Measurements from ENCODE around the gene GDF15. TPM values are rescaled to one million over a fixed set of nuclear protein-coding genes. Genes with fewer than 3 reads are reported as not detected.

GDF15 gene
- total and polyA plus RNA-seq, 4 donors = 0.42 to 11.6 (median 7.2) TPM

GRCh38 chr19:18379803-18380747 lies 5.9 kb upstream of the GDF15 start:
- Histone ChIP-seq H3K9me3 (ENCODE audit: control insufficient read depth in 4 of 4, low read length in 3 of 4) (no peaks in the 10 kb centered on the region), H3K4me3 (ENCODE audit: low read depth in 1 of 3, low read length in 3 of 3) (no peak overlapping the region), H3K27ac (ENCODE audit: low read depth in 1 of 2, low read length in 2 of 2) (peak overlapping the region; percentile 77 to 78), H3K4me1 (ENCODE audit: control insufficient read depth in 4 of 4, insufficient read depth in 4 of 4, low read length in 3 of 4) (peaks cover 9 to 37% (median 25%) of the 10 kb centered on the region in 4 donors), H3K27me3 (ENCODE audit: control insufficient read depth in 4 of 4, insufficient read depth in 4 of 4, low read length in 3 of 4) (no peaks in the 10 kb centered on the region), H3K36me3 (ENCODE audit: control insufficient read depth in 4 of 4, insufficient read depth in 3 of 4, low read depth in 1 of 4, low read length in 3 of 4) (no peaks in the 10 kb centered on the region), H3K9ac (ENCODE audit: low read depth in 1 of 2, low read length in 2 of 2) (peak overlapping the region in 1 of 2 donors; percentile 53)
- TF ChIP-seq RXRA (IDR thresholded peaks at IDR 0.05) = peak; percentile 99
- TF ChIP-seq ATF3 (IDR thresholded peaks at IDR 0.05) = peak; percentile 78
- peak; percentile 78 for TF ChIP-seq REST (IDR thresholded peaks at IDR 0.05)
- TF ChIP-seq ZBTB33 (IDR thresholded peaks at IDR 0.05) = peak; percentile 94
- peak; percentile 88 for TF ChIP-seq NR2F2 (IDR thresholded peaks at IDR 0.05)
- peak; percentile 41 for TF ChIP-seq HNF4G (IDR thresholded peaks at IDR 0.05)
- peak in 1 of 2 donors; percentile 80 for TF ChIP-seq EGR1 (IDR thresholded peaks at IDR 0.05; ENCODE audit: low read depth in 2 of 2)
- peak; percentile 19 to 48 for TF ChIP-seq RAD21 (IDR thresholded peaks at IDR 0.05)
- TF ChIP-seq SP1 (IDR thresholded peaks at IDR 0.05) = peak; percentile 97
- peak; percentile 81 for TF ChIP-seq YY1 (IDR thresholded peaks at IDR 0.05)
- peak; percentile 86 to 97 for TF ChIP-seq HNF4A (conservative IDR thresholded peaks at IDR 0.05)
- peak; percentile 94 for TF ChIP-seq FOXA1 (IDR thresholded peaks at IDR 0.05)
- peak in 1 of 2 donors; percentile 78 for TF ChIP-seq GABPA (IDR thresholded peaks at IDR 0.05 in 1 of 2, conservative IDR thresholded peaks at IDR 0.05 in 1 of 2)
- TF ChIP-seq FOXA2 (IDR thresholded peaks at IDR 0.05) = peak; percentile 93
- peak; percentile 98 for TF ChIP-seq JUND (IDR thresholded peaks at IDR 0.05)
- TF ChIP-seq CTCF (IDR thresholded peaks at IDR 0.05; ENCODE audit: low read depth, low read length, missing input control) = no peak
- TF ChIP-seq TAF1 (conservative IDR thresholded peaks at IDR 0.05) = no peak
- peak; percentile 98 for TF ChIP-seq MAX (IDR thresholded peaks at IDR 0.05)
- WGBS = 21% methylated on average over 22 of the region's 22 CpGs
- peak; percentile 78 for DNase-seq (ENCODE audit: low spot score)
